ENCODE measurements around the gene C4BPB. TPM values are rescaled to one million over a fixed set of nuclear protein-coding genes. Genes with fewer than 3 reads are reported as not detected.

The C4BPB gene
- total and polyA plus RNA-seq, 2 experiments from 2014 or later = not detected

GRCh38 chr1:207109004-207109403 is 20.3 kb downstream of the C4BPB start:
- H3K27me3 ChIP-seq (replicated peaks; ENCODE audit: insufficient read depth) = no peaks in the 10 kb centered on the region; the same call in none of the 2 replicates
- in situ Hi-C loops (cut with MboI) = no loop called here
- no peak overlapping the region for H3K4me2 ChIP-seq (ENCODE audit: unreplicated experiment)
- H3K27ac ChIP-seq = no peak overlapping the region
- no peaks in the 10 kb centered on the region for H3K79me2 ChIP-seq (ENCODE audit: insufficient read depth)
- H4K20me1 ChIP-seq (ENCODE audit: insufficient read depth) = no peaks in the 10 kb centered on the region
- no peaks in the 10 kb centered on the region for H3K9me3 ChIP-seq (ENCODE audit: low read depth)
- WGBS, 2 experiments (ENCODE audit: low coverage in 1 of 2, low lambda C conversion rate in 2 of 2, missing lambda C conversion rate in 2 of 2) = 61 to 69% methylated on average over 3 of the region's 3 CpGs
- no peaks in the 10 kb centered on the region for H3K4me1 ChIP-seq (ENCODE audit: insufficient read depth)
- no peaks in the 10 kb centered on the region for H3K36me3 ChIP-seq (ENCODE audit: low read depth)
- no peak overlapping the region for H3K4me3 ChIP-seq
- no peaks in the 10 kb centered on the region for H3K9me2 ChIP-seq (ENCODE audit: insufficient read depth)
- TF ChIP-seq EZH2phosphoT487 (IDR thresholded peaks at IDR 0.05; ENCODE audit: insufficient read depth, low read depth) = no peak
- TF ChIP-seq EZH2 (IDR thresholded peaks at IDR 0.05; ENCODE audit: insufficient read depth, poor library complexity, severe bottlenecking) = no peak
- no peak overlapping the region for H2AFZ ChIP-seq
- H3F3A ChIP-seq (ENCODE audit: insufficient read depth) = no peaks in the 10 kb centered on the region
- DNase-seq = no peak
- no peak overlapping the region for H3K9ac ChIP-seq

DNA sequence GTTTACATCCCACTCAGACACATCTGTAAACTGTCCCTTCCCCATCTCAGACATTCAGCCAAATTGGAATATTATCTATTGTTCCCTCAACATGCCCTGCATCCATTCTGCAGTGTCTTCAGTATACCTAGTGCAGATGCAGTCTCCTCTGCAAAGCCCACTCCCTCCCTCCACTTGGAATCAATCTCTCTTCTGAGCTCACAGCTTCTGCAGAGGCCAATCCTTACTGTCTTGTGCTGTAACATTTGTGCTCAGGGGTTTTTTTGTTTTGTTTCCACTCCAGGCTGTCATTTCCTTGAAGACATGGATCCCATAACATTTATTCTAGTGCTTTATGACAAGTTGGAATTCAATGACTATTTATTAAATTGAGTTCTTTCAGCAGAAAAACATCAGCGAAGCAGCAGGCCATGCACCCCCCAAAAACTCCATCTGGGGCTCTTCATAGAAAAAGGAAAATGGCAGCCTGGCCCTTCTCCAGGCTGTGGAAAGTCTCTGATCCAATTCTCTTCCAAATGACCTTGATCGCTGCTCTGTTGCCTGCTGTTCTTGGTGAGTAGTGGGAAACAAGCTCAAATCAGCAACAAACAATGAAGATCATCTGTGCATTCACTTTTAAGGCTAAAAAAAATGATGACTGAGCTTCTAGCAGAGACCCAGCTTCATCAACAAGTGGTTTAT is 24.1 kb downstream of the C4BPB start:
- in situ Hi-C loops (cut with MboI) = no loop called here
- no peak overlapping the region for H2AFZ ChIP-seq
- no peak for DNase-seq
- H3K27me3 ChIP-seq (replicated peaks; ENCODE audit: insufficient read depth) = no peaks in the 10 kb centered on the region; the same call in none of the 2 replicates
- no peak overlapping the region for H3K4me3 ChIP-seq
- H3K9ac ChIP-seq = no peak overlapping the region
- no peak overlapping the region for H3K27ac ChIP-seq
- H3K4me1 ChIP-seq (ENCODE audit: insufficient read depth) = no peaks in the 10 kb centered on the region
- H3K9me2 ChIP-seq (ENCODE audit: insufficient read depth) = no peaks in the 10 kb centered on the region
- no peak overlapping the region for H3K4me2 ChIP-seq (ENCODE audit: unreplicated experiment)
- H3K36me3 ChIP-seq (ENCODE audit: low read depth) = no peaks in the 10 kb centered on the region
- no peaks in the 10 kb centered on the region for H4K20me1 ChIP-seq (ENCODE audit: insufficient read depth)
- no peaks in the 10 kb centered on the region for H3F3A ChIP-seq (ENCODE audit: insufficient read depth)
- H3K79me2 ChIP-seq (ENCODE audit: insufficient read depth) = no peaks in the 10 kb centered on the region
- 39 to 43% methylated on average over 2 of the region's 2 CpGs for WGBS, 2 experiments (ENCODE audit: low coverage in 1 of 2, low lambda C conversion rate in 2 of 2, missing lambda C conversion rate in 2 of 2)
- TF ChIP-seq EZH2phosphoT487 (IDR thresholded peaks at IDR 0.05; ENCODE audit: insufficient read depth, low read depth) (no peak), EZH2 (IDR thresholded peaks at IDR 0.05; ENCODE audit: insufficient read depth, poor library complexity, severe bottlenecking) (no peak)
- no peaks in the 10 kb centered on the region for H3K9me3 ChIP-seq (ENCODE audit: low read depth)

DNA sequence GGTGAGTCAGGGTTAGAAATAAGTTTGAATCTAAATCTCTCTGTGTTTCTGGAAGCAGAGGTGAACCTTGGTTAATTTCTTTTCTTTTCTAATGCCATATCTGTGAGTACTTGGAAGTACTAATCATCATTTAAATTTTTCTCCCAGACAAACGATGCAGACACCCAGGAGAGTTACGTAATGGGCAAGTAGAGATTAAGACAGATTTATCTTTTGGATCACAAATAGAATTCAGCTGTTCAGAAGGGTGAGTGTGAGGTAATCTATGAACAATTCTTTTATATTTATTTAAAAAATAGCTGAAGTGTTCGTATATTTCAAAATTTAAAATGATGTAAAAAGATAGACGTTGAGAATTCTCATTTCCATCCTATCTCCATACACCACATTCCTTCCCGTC is 26.6 kb downstream of the C4BPB start:
- no peak overlapping the region for H3K4me3 ChIP-seq
- no peaks in the 10 kb centered on the region for H3K79me2 ChIP-seq (ENCODE audit: insufficient read depth)
- no peak overlapping the region for H3K4me2 ChIP-seq (ENCODE audit: unreplicated experiment)
- no peaks in the 10 kb centered on the region for H3F3A ChIP-seq (ENCODE audit: insufficient read depth)
- no peak for DNase-seq
- no peak overlapping the region for H3K27ac ChIP-seq
- no peaks in the 10 kb centered on the region for H3K9me2 ChIP-seq (ENCODE audit: insufficient read depth)
- no peaks in the 10 kb centered on the region; the same call in none of the 2 replicates for H3K27me3 ChIP-seq (replicated peaks; ENCODE audit: insufficient read depth)
- H2AFZ ChIP-seq = no peak overlapping the region
- in situ Hi-C loops (cut with MboI) = no loop called here
- H3K9me3 ChIP-seq (ENCODE audit: low read depth) = no peaks in the 10 kb centered on the region
- 50 to 52% methylated on average over 5 of the region's 5 CpGs for WGBS, 2 experiments (ENCODE audit: low coverage in 1 of 2, low lambda C conversion rate in 2 of 2, missing lambda C conversion rate in 2 of 2)
- H3K4me1 ChIP-seq (ENCODE audit: insufficient read depth) = no peaks in the 10 kb centered on the region
- no peak for TF ChIP-seq EZH2phosphoT487 (IDR thresholded peaks at IDR 0.05; ENCODE audit: insufficient read depth, low read depth)
- TF ChIP-seq EZH2 (IDR thresholded peaks at IDR 0.05; ENCODE audit: insufficient read depth, poor library complexity, severe bottlenecking) = no peak
- H3K9ac ChIP-seq = no peak overlapping the region
- H4K20me1 ChIP-seq (ENCODE audit: insufficient read depth) = no peaks in the 10 kb centered on the region
- H3K36me3 ChIP-seq (ENCODE audit: low read depth) = no peaks in the 10 kb centered on the region

GRCh38 chr1:207124389-207124788 is 35.7 kb downstream of the C4BPB start:
- H3K27me3 ChIP-seq (replicated peaks; ENCODE audit: insufficient read depth) = no peaks in the 10 kb centered on the region; the same call in 1 of the 2 replicates
- H3K27ac ChIP-seq = no peak overlapping the region
- H3F3A ChIP-seq (ENCODE audit: insufficient read depth) = no peaks in the 10 kb centered on the region
- DNase-seq = no peak
- H3K9me3 ChIP-seq (ENCODE audit: low read depth) = peaks cover 2% of the 10 kb centered on the region
- no peak overlapping the region for H3K4me2 ChIP-seq (ENCODE audit: unreplicated experiment)
- no peak overlapping the region for H3K4me3 ChIP-seq
- no peaks in the 10 kb centered on the region for H3K9me2 ChIP-seq (ENCODE audit: insufficient read depth)
- in situ Hi-C loops (cut with MboI) = no loop called here
- WGBS, 2 experiments (ENCODE audit: low coverage in 1 of 2, low lambda C conversion rate in 2 of 2, missing lambda C conversion rate in 2 of 2) = 30 to 40% methylated on average over 3 of the region's 3 CpGs
- no peaks in the 10 kb centered on the region for H3K79me2 ChIP-seq (ENCODE audit: insufficient read depth)
- H4K20me1 ChIP-seq (ENCODE audit: insufficient read depth) = no peaks in the 10 kb centered on the region
- no peak overlapping the region for H3K9ac ChIP-seq
- H2AFZ ChIP-seq = no peak overlapping the region
- H3K36me3 ChIP-seq (ENCODE audit: low read depth) = no peaks in the 10 kb centered on the region
- H3K4me1 ChIP-seq (ENCODE audit: insufficient read depth) = no peaks in the 10 kb centered on the region
- TF ChIP-seq EZH2phosphoT487 (IDR thresholded peaks at IDR 0.05; ENCODE audit: insufficient read depth, low read depth) (no peak), EZH2 (IDR thresholded peaks at IDR 0.05; ENCODE audit: insufficient read depth, poor library complexity, severe bottlenecking) (no peak)

Data from GM23248 (cell line).